H1 (cell line): ENCODE results near the gene RABEP2. TPM values are rescaled to one million over a fixed set of nuclear protein-coding genes. Genes with fewer than 3 reads are reported as not detected.
A peak's percentile ranks its signal among the peaks of the same experiment; 100 is the strongest.

ENCODE experiments used
- ASH2L ChIP-seq: fragments of 200-600, 300-600 bp; sonication (generic); IDR thresholded peaks from one replicate; pipeline ENCODE4 v1.7.1; 2017; ENCODE audit warnings: low read length
- KDM4A ChIP-seq: IDR thresholded peaks from one replicate; pipeline ENCODE4 v1.7.1; 2012; ENCODE audit warnings: low read depth, mild to moderate bottlenecking, moderate library complexity, low read length, inconsistent platforms; ENCODE audit not compliant: severe bottlenecking
- TEAD4 ChIP-seq: IDR thresholded peaks from 2 replicates; pipeline ENCODE4 v1.6.1; 2012; ENCODE audit warnings: low read depth, low read length, inconsistent platforms, mixed read lengths
- polyA plus RNA-seq, 7 experiments: library from polyadenylated mRNA; depleted of rRNA in 3 of 7; stranded (reverse) in 5 of 7; unstranded in 2 of 7; fragments of >200 nt in 5 of 7; fragments of 200-250 nt in 2 of 7; gene quantifications; 1 replicate in 5 of 7; 2 replicates in 1 of 7; 4 replicates in 1 of 7; pipeline versions ENCODE4 v1.2.1 to v1.2.3, GENCODE V29; 2011 to 2013; ENCODE audit warnings: missing spikeins in 2 of 7, mixed read lengths in 2 of 7
- total RNA-seq: library from RNA; stranded (reverse); fragmentation: NEBNext Ultra II Directional; extraction: Animal tissue kit (Norgen Biotek cat#: 25700); gene quantifications from 2 replicates; pipeline ENCODE4 v1.2.1, GENCODE V29; 2021
- TF ChIP-seq, protein P1 (sequence below): IDR thresholded peaks from 2 replicates; pipeline ENCODE4 v1.6.1; 2011; ENCODE audit warnings: low read depth, mild to moderate bottlenecking, low read length; ENCODE audit not compliant: insufficient read depth
- TF ChIP-seq, protein P2 (sequence below): IDR thresholded peaks from 2 replicates; pipeline ENCODE4 v1.6.1; 2012; ENCODE audit warnings: inconsistent platforms

Gene RABEP2
- total and polyA plus RNA-seq, 2 of the 8 experiments (the other 6 are each of a cell fraction or from before 2014, with no cell fraction given): 10.4 to 14.9 TPM

DNA sequence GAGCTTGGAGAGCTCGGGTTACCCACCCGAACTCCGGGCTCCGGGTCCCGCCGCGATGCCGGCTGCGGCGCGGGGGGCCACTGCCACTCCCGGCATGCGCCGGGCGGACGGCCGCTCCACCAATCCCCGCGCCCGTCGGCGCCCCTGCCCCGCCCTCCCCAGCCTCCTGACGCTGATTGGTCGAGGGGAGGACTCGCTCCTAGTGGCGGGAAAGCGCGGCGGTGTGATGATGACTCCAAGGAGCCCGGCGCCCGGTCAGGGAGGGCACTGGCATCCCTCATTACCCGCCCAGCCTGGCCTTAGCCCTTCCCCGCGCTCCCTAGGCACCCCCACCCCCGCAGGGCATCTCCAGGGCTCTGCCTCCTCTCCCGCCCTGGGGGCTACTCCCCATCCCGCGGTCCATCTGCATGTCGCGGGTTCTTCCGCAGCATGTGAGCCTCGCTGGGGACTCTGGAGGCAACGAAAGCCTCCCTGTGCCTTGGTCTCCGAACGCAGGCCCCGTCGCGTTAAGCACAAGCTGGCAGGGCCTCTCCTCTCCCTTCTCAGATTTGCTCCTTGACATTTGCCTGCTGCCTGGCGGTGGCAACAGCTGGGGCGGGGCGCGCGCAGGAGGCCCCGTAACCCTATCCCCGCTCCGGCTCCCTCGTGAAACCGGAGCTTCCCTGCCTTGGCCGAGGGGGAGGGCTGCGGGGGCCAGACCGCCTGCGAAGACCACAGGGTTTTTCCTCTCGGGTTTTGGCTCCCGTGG is 45.0 kb downstream of the RABEP2 start (continued):
- TF ChIP-seq, protein P1, sequence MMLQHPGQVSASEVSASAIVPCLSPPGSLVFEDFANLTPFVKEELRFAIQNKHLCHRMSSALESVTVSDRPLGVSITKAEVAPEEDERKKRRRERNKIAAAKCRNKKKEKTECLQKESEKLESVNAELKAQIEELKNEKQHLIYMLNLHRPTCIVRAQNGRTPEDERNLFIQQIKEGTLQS: no peak
- TF ChIP-seq, protein P2, sequence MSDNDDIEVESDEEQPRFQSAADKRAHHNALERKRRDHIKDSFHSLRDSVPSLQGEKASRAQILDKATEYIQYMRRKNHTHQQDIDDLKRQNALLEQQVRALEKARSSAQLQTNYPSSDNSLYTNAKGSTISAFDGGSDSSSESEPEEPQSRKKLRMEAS: peak; percentile 96
- TF ChIP-seq TEAD4 (no peak), ASH2L (peak; percentile 26), KDM4A (peak; percentile 81)
- TF ChIP-seq, all 59 proteins: peak for 11
